RWPE2 (cell line): Measurements from ENCODE around the gene CEACAM16.

Experiments
- ATAC-seq: fragments of 200-7000 bp; cut with Tn5 transposase; 3 replicates; pipeline ENCODE4 v1.9.1; 2021; ENCODE audit warnings: low read depth
- DNase-seq: peaks from one replicate; pipeline ENCODE4 v3.0.0-alpha.2; 2020; ENCODE audit warnings: low spot score
- H3K27ac ChIP-seq: fragments of 450-650 bp; 2 replicates; pipeline ENCODE4 v1.5.1; 2017; ENCODE audit warnings: mild to moderate bottlenecking; ENCODE audit not compliant: poor library complexity, severe bottlenecking
- H3K27me3 ChIP-seq: fragments of 250-450 bp; sonication (Bioruptor Pico); 2 replicates; pipeline ENCODE4 v1.5.1; 2021; ENCODE audit warnings: mild to moderate bottlenecking, moderate library complexity; ENCODE audit not compliant: insufficient read depth, poor library complexity, severe bottlenecking
- H3K36me3 ChIP-seq: fragments of 250-450 bp; sonication (Bioruptor Pico); 2 replicates; pipeline ENCODE4 v1.5.1; 2020; ENCODE audit warnings: low read depth, mild to moderate bottlenecking, moderate library complexity
- H3K4me1 ChIP-seq: fragments of 250-450 bp; sonication (Bioruptor Pico); 2 replicates; pipeline ENCODE4 v1.5.1; 2021; ENCODE audit warnings: mild to moderate bottlenecking, moderate library complexity; ENCODE audit not compliant: insufficient read depth, poor library complexity, severe bottlenecking
- H3K4me3 ChIP-seq: fragments of 250-450 bp; sonication (Bioruptor Pico); 2 replicates; pipeline ENCODE4 v1.5.1; 2021; ENCODE audit warnings: mild to moderate bottlenecking, moderate library complexity; ENCODE audit not compliant: severe bottlenecking
- H3K9me3 ChIP-seq: fragments of 250-450 bp; sonication (Bioruptor Pico); 2 replicates; pipeline ENCODE4 v1.5.1; 2021; ENCODE audit warnings: mild to moderate bottlenecking, moderate library complexity; ENCODE audit not compliant: severe bottlenecking
- CTCF ChIP-seq: fragments of 450-650 bp; IDR thresholded peaks from one replicate; pipeline ENCODE4 v1.5.1; 2017; ENCODE audit warnings: mild to moderate bottlenecking, moderate library complexity; ENCODE audit not compliant: poor library complexity, severe bottlenecking

Gene CEACAM16

GRCh38 chr19:44728178-44728577, 29.2 kb downstream of the CEACAM16 start:
- DNase-seq (no peak), ATAC-seq (no peak)
- H3K4me3 ChIP-seq = no peak overlapping the region
- TF ChIP-seq CTCF = no peak
- peaks cover 10% of the 10 kb centered on the region for H3K4me1 ChIP-seq
- H3K27ac ChIP-seq = no peak overlapping the region
- H3K27me3 ChIP-seq = no peaks in the 10 kb centered on the region
- H3K9me3 ChIP-seq = no peaks in the 10 kb centered on the region
- no peaks in the 10 kb centered on the region for H3K36me3 ChIP-seq

- ATAC-seq (no peak), DNase-seq (no peak)
- Histone ChIP-seq H3K27me3 (no peaks in the 10 kb centered on the region), H3K36me3 (no peaks in the 10 kb centered on the region), H3K4me3 (no peak overlapping the region), H3K9me3 (no peaks in the 10 kb centered on the region), H3K27ac (no peak overlapping the region), H3K4me1 (peaks cover 3% of the 10 kb centered on the region)
- no peak for TF ChIP-seq CTCF
These were observed 30.6 kb downstream of the CEACAM16 start for GRCh38 chr19:44729516-44730033.

- ATAC-seq (no peak), DNase-seq (no peak)
- Histone ChIP-seq H3K9me3 (no peaks in the 10 kb centered on the region), H3K27ac (no peak overlapping the region), H3K4me3 (no peak overlapping the region), H3K36me3 (no peaks in the 10 kb centered on the region), H3K27me3 (no peaks in the 10 kb centered on the region), H3K4me1 (peaks cover 9% of the 10 kb centered on the region)
- no peak for TF ChIP-seq CTCF
These were observed 32.1 kb downstream of the CEACAM16 start for GRCh38 chr19:44731081-44731480.

GRCh38 chr19:44731622-44732021, 32.7 kb downstream of the CEACAM16 start:
- DNase-seq (no peak), ATAC-seq (no peak)
- H3K9me3 ChIP-seq = no peaks in the 10 kb centered on the region
- H3K27me3 ChIP-seq = no peaks in the 10 kb centered on the region
- no peaks in the 10 kb centered on the region for H3K36me3 ChIP-seq
- H3K4me1 ChIP-seq = peaks cover 9% of the 10 kb centered on the region
- H3K27ac ChIP-seq = no peak overlapping the region
- no peak for TF ChIP-seq CTCF
- H3K4me3 ChIP-seq = no peak overlapping the region

- TF ChIP-seq CTCF = no peak
- Histone ChIP-seq H3K27ac (no peak overlapping the region), H3K4me1 (peaks cover 9% of the 10 kb centered on the region), H3K36me3 (no peaks in the 10 kb centered on the region), H3K4me3 (no peak overlapping the region), H3K9me3 (no peaks in the 10 kb centered on the region), H3K27me3 (no peaks in the 10 kb centered on the region)
- DNase-seq (no peak), ATAC-seq (no peak)
These were observed 33.5 kb downstream of the CEACAM16 start for GRCh38 chr19:44732235-44733014.
